H1 (cell line): ENCODE measurements around the gene ZNF429. TPM values are rescaled to one million over a fixed set of nuclear protein-coding genes. Genes with fewer than 3 reads are reported as not detected.

Experiments used
- ASH2L ChIP-seq: fragments of 200-600, 300-600 bp; sonication (generic); IDR thresholded peaks from one replicate; pipeline ENCODE4 v1.7.1; 2017; ENCODE audit warnings: low read length
- RNF2 ChIP-seq: fragments of 200-900, 300-1000 bp; sonication (generic); IDR thresholded peaks from 2 replicates; pipeline ENCODE4 v1.7.1; 2016; ENCODE audit warnings: borderline replicate concordance, low read depth, mild to moderate bottlenecking, antibody characterized with exemption, low read length; ENCODE audit not compliant: poor library complexity, severe bottlenecking; ENCODE audit errors: missing control alignments
- RXRA ChIP-seq: IDR thresholded peaks from 2 replicates; pipeline ENCODE4 v1.6.1; 2011; ENCODE audit warnings: low read depth, mild to moderate bottlenecking, low read length, moderate library complexity; ENCODE audit not compliant: insufficient read depth
- SRF ChIP-seq: IDR thresholded peaks from 2 replicates; pipeline ENCODE4 v1.6.1; 2011; ENCODE audit warnings: mild to moderate bottlenecking, low read depth, low read length, moderate library complexity
- SUZ12 ChIP-seq: fragments of 200-600 bp; sonication (generic); IDR thresholded peaks from 2 replicates; pipeline ENCODE4 v1.6.1; 2012; ENCODE audit warnings: mild to moderate bottlenecking, inconsistent platforms, low read length, moderate library complexity, mixed read lengths
- polyA plus RNA-seq, 7 experiments: library from polyadenylated mRNA; depleted of rRNA in 3 of 7; stranded (reverse) in 5 of 7; unstranded in 2 of 7; fragments of >200 nt in 5 of 7; fragments of 200-250 nt in 2 of 7; gene quantifications; 1 replicate in 5 of 7; 2 replicates in 1 of 7; 4 replicates in 1 of 7; pipeline versions ENCODE4 v1.2.1 to v1.2.3, GENCODE V29; 2011 to 2013; ENCODE audit warnings: missing spikeins in 2 of 7, mixed read lengths in 2 of 7
- total RNA-seq: library from RNA; stranded (reverse); fragmentation: NEBNext Ultra II Directional; extraction: Animal tissue kit (Norgen Biotek cat#: 25700); gene quantifications from 2 replicates; pipeline ENCODE4 v1.2.1, GENCODE V29; 2021

The ZNF429 gene
- total and polyA plus RNA-seq, 2 of the 8 experiments (the other 6 are each of a cell fraction or from before 2014, with no cell fraction given), result 10.9 to 15.0 TPM

GRCh38 chr19:21491146-21491545 is 14.3 kb upstream of the ZNF429 start (continued):
- TF ChIP-seq ASH2L, result no peak
- no peak for TF ChIP-seq SRF
- no peak for TF ChIP-seq SUZ12
- no peak for TF ChIP-seq RXRA
- no peak for TF ChIP-seq RNF2
